Hepatocyte (in vitro differentiated cells): ENCODE measurements around the gene ELOA. TPM values are rescaled to one million over a fixed set of nuclear protein-coding genes. Genes with fewer than 3 reads are reported as not detected.

Experiments used
- DNase-seq: peaks from one replicate; pipeline ENCODE4 v3.0.0-alpha.2; 2016; ENCODE audit warnings: low spot score
- H2AFZ ChIP-seq: fragments of 200-600 bp; sonication (generic); 2 replicates; pipeline ENCODE4 v1.6.0; 2016; ENCODE audit warnings: antibody characterized with exemption, mild to moderate bottlenecking
- H3K27ac ChIP-seq: fragments of 200-600 bp; sonication (generic); 2 replicates; pipeline ENCODE4 v1.5.1; 2016; ENCODE audit warnings: mild to moderate bottlenecking
- H3K27me3 ChIP-seq: fragments of 200-600 bp; sonication (generic); 2 replicates; pipeline ENCODE4 v1.6.1; 2016
- H3K36me3 ChIP-seq: fragments of 200-600 bp; sonication (generic); replicated peaks from 2 replicates; pipeline ENCODE4 v1.5.1; 2016; ENCODE audit warnings: low read depth; ENCODE audit not compliant: insufficient read depth
- H3K4me1 ChIP-seq: fragments of 200-600 bp; sonication (generic); 2 replicates; pipeline ENCODE4 v1.5.1; 2016; ENCODE audit warnings: mild to moderate bottlenecking, moderate library complexity; ENCODE audit not compliant: insufficient read depth
- H3K4me2 ChIP-seq: fragments of 200-600 bp; sonication (generic); 2 replicates; pipeline ENCODE4 v1.6.0; 2016
- H3K4me3 ChIP-seq: fragments of 200-600 bp; sonication (generic); 2 replicates; pipeline ENCODE4 v1.5.1; 2016; ENCODE audit warnings: mild to moderate bottlenecking
- H3K79me2 ChIP-seq: fragments of 200-600 bp; sonication (generic); 2 replicates; pipeline ENCODE4 v1.6.0; 2017; ENCODE audit warnings: mild to moderate bottlenecking
- H3K9me2 ChIP-seq: fragments of 200-600 bp; sonication (generic); replicated peaks from 2 replicates; pipeline ENCODE4 v1.6.0; 2017; ENCODE audit warnings: mild to moderate bottlenecking; ENCODE audit not compliant: insufficient read depth
- H3K9me3 ChIP-seq: fragments of 200-600 bp; sonication (generic); 2 replicates; pipeline ENCODE4 v1.5.1; 2016; ENCODE audit warnings: low read depth, mild to moderate bottlenecking
- H4K20me1 ChIP-seq: fragments of 200-600 bp; sonication (generic); 2 replicates; pipeline ENCODE4 v1.6.0; 2016; ENCODE audit warnings: mild to moderate bottlenecking; ENCODE audit not compliant: insufficient read depth, poor library complexity, severe bottlenecking
- CTCF ChIP-seq: fragments of 200-600 bp; sonication (generic); IDR thresholded peaks from 2 replicates; pipeline ENCODE4 v1.5.1; 2016; ENCODE audit warnings: antibody characterized with exemption, mild to moderate bottlenecking; ENCODE audit not compliant: poor library complexity
- EZH2 ChIP-seq: fragments of 200-600 bp; sonication (generic); IDR thresholded peaks from 2 replicates; pipeline ENCODE4 v1.6.1; 2016; ENCODE audit warnings: antibody characterized with exemption, mild to moderate bottlenecking, borderline replicate concordance
- EZH2phosphoT487 ChIP-seq: fragments of 200-600 bp; sonication (generic); IDR thresholded peaks from one replicate; pipeline ENCODE4 v1.6.1; 2018; ENCODE audit warnings: antibody characterized with exemption, mild to moderate bottlenecking, low read depth, moderate library complexity; ENCODE audit not compliant: unreplicated experiment, severe bottlenecking
- WGBS: methylation state at CpG from one replicate; pipeline ENCODE4 v1.1.6; 2016; ENCODE audit warnings: low lambda C conversion rate; ENCODE audit errors: missing lambda C conversion rate; 5-methylcytosine and 5-hydroxymethylcytosine counted together
- polyA plus RNA-seq: library from polyadenylated mRNA; unstranded; fragments of >200 nt; fragmentation: Nextera tagmentation; extraction: Ambion mirVana; gene quantifications from 2 replicates; pipeline ENCODE4 v1.2.1, GENCODE V29; 2016
- total RNA-seq: library from RNA; depleted of rRNA; stranded (reverse); fragments of >200 nt; gene quantifications from 2 replicates; pipeline ENCODE4 v1.2.3, GENCODE V29; 2014

The ELOA gene
- total and polyA plus RNA-seq, 2 experiments from 2014 or later, result 25.6 to 26.0 TPM

- H3K4me2 ChIP-seq, result no peak overlapping the region
- H3K36me3 ChIP-seq, result no peaks in the 10 kb centered on the region
- no peaks in the 10 kb centered on the region for H3K9me2 ChIP-seq
- DNase-seq, result no peak
- WGBS, result 96% methylated on average over 3 of the region's 3 CpGs
- H3K4me3 ChIP-seq, result no peak overlapping the region
- H4K20me1 ChIP-seq, result peaks cover 9% of the 10 kb centered on the region
- no peak overlapping the region for H2AFZ ChIP-seq
- no peaks in the 10 kb centered on the region for H3K27me3 ChIP-seq
- H3K4me1 ChIP-seq, result no peaks in the 10 kb centered on the region
- H3K79me2 ChIP-seq, result peaks cover 60% of the 10 kb centered on the region
- no peaks in the 10 kb centered on the region for H3K9me3 ChIP-seq
- TF ChIP-seq EZH2, result no peak
- TF ChIP-seq CTCF, result no peak
- TF ChIP-seq EZH2phosphoT487, result no peak
- H3K27ac ChIP-seq, result no peak overlapping the region
Measured at GRCh38 chr1:23719162-23719820, 24.0 kb upstream of the ELOA start.

- H3K4me1 ChIP-seq, result no peaks in the 10 kb centered on the region
- no peaks in the 10 kb centered on the region for H3K9me3 ChIP-seq
- no peak overlapping the region for H3K4me3 ChIP-seq
- peaks cover 9% of the 10 kb centered on the region for H4K20me1 ChIP-seq
- peaks cover 54% of the 10 kb centered on the region for H3K79me2 ChIP-seq
- no peak overlapping the region for H2AFZ ChIP-seq
- no peaks in the 10 kb centered on the region for H3K27me3 ChIP-seq
- H3K27ac ChIP-seq, result no peak overlapping the region
- TF ChIP-seq CTCF (no peak), EZH2 (no peak), EZH2phosphoT487 (no peak)
- H3K9me2 ChIP-seq, result no peaks in the 10 kb centered on the region
- no peaks in the 10 kb centered on the region for H3K36me3 ChIP-seq
- DNase-seq, result no peak
- 93% methylated on average over 10 of the region's 10 CpGs for WGBS
- no peak overlapping the region for H3K4me2 ChIP-seq
Measured at GRCh38 chr1:23720256-23720995, 22.8 kb upstream of the ELOA start.

GRCh38 chr1:23722652-23723051 is 20.6 kb upstream of the ELOA start:
- Histone ChIP-seq H3K36me3 (no peaks in the 10 kb centered on the region), H3K4me1 (peaks cover 8% of the 10 kb centered on the region), H4K20me1 (peaks cover 9% of the 10 kb centered on the region), H3K79me2 (peaks cover 40% of the 10 kb centered on the region), H3K27ac (no peak overlapping the region), H3K9me2 (no peaks in the 10 kb centered on the region), H3K9me3 (no peaks in the 10 kb centered on the region), H3K27me3 (no peaks in the 10 kb centered on the region), H3K4me2 (no peak overlapping the region), H2AFZ (no peak overlapping the region), H3K4me3 (no peak overlapping the region)
- 81% methylated on average over 3 of the region's 3 CpGs for WGBS
- DNase-seq, result no peak
- no peak for TF ChIP-seq EZH2
- no peak for TF ChIP-seq EZH2phosphoT487
- TF ChIP-seq CTCF, result no peak
